ENCODE measurements around the gene PAMR1. TPM values are rescaled to one million over a fixed set of nuclear protein-coding genes. Genes with fewer than 3 reads are reported as not detected.
A peak's percentile ranks its signal among the peaks of the same experiment; 100 is the strongest.

PAMR1 gene
- total and polyA plus RNA-seq, 2 of the 8 experiments (the other 6 are each of a cell fraction or from before 2014, with no cell fraction given) = 3.0 to 6.9 TPM

- Histone ChIP-seq H2BK15ac (ENCODE audit: low read length) (no peak overlapping the region), H3K4ac (replicated peaks; ENCODE audit: insufficient read length, low read depth, low read length) (no peak overlapping the region), H4K91ac (replicated peaks; ENCODE audit: insufficient read length, low read length) (no peak overlapping the region), H2BK5ac (ENCODE audit: low read depth, low read length) (no peak overlapping the region), H3K4me3 (ENCODE audit: extremely low read depth in 1 of 4, insufficient read depth in 2 of 4, low read depth in 3 of 4, low read length in 4 of 4) (peak overlapping the region; percentile 50 to 67 (median 56); a peak in 6 of 8 replicates), H3K9me3 (ENCODE audit: insufficient read depth in 2 of 2, low read depth in 1 of 2, low read length in 1 of 2) (no peaks in the 10 kb centered on the region), H3K4me2 (ENCODE audit: insufficient read depth in 1 of 2, low read depth in 2 of 2, low read length in 2 of 2) (peak overlapping the region; percentile 78 to 88; a peak in 3 of 4 replicates), H3K27ac (ENCODE audit: low read depth, low read length) (no peak overlapping the region), H3K56ac (replicated peaks; ENCODE audit: insufficient read length, low read depth, low read length) (no peak overlapping the region), H3K79me1 (ENCODE audit: low read depth, low read length) (no peaks in the 10 kb centered on the region), H3K14ac (ENCODE audit: insufficient read length) (no peak overlapping the region), H2AFZ (ENCODE audit: low read length) (no peak overlapping the region), H3K36me3 (ENCODE audit: control insufficient read depth in 2 of 4, insufficient read depth in 4 of 4, low read length in 3 of 4) (no peaks in the 10 kb centered on the region), H3K27me3 (replicated peaks in 1 of 4; ENCODE audit: control insufficient read depth in 3 of 4, extremely low read depth in 1 of 4, insufficient read depth in 3 of 4, low read length in 3 of 4) (peaks cover 0 to 9% (median 8%) of the 10 kb centered on the region in 4 experiments; a peak in 4 of 7 replicates), H3K18ac (ENCODE audit: extremely low read depth, low read length) (no peak overlapping the region), H3K23me2 (ENCODE audit: low read depth, low read length) (peaks cover 3% of the 10 kb centered on the region; the same call in 1 of the 2 replicates), H2BK20ac (ENCODE audit: low read length) (no peak overlapping the region), H3K9ac (replicated peaks in 1 of 4; ENCODE audit: extremely low read depth in 1 of 4, low read depth in 3 of 4, low read length in 3 of 4) (no peak overlapping the region), H3K23ac (ENCODE audit: insufficient read length) (no peak overlapping the region), H4K8ac (ENCODE audit: extremely low read depth, insufficient read depth, low read length) (no peak overlapping the region), H2BK12ac (ENCODE audit: low read depth, low read length) (no peak overlapping the region), H2BK120ac (replicated peaks; ENCODE audit: low read depth, low read length) (no peak overlapping the region), H4K5ac (ENCODE audit: insufficient read length, low read depth, low read length) (no peak overlapping the region), H4K20me1 (replicated peaks in 1 of 2; ENCODE audit: control insufficient read depth in 1 of 2, insufficient read depth in 2 of 2, low read length in 2 of 2) (no peaks in the 10 kb centered on the region), H3K79me2 (ENCODE audit: control insufficient read depth in 1 of 2, insufficient read depth in 2 of 2, low read length in 2 of 2) (peaks cover 0 to 2% of the 10 kb centered on the region in 2 experiments; a peak in 1 of 4 replicates), H2AK5ac (ENCODE audit: low read depth, low read length) (no peak overlapping the region), H3K4me1 (replicated peaks in 1 of 4; ENCODE audit: control insufficient read depth in 3 of 4, insufficient read depth in 4 of 4, low read length in 3 of 4) (peaks cover 0 to 4% (median 2%) of the 10 kb centered on the region in 4 experiments; a peak in 2 of 7 replicates)
- ChIA-PET POLR2A (ENCODE audit: partially characterized antibody) (interaction anchor here (1.1 to 1.5 kb wide), 3 partner anchors 10 to 95 kb away, joined by 3 to 4 read pairs (median 3); no protein-coding TSS in a partner anchor), CTCF (ENCODE audit: partially characterized antibody) (interaction anchor here (0.9 to 2.3 kb wide), 4 partner anchors 28 to 298 kb away, joined by 3 to 18 read pairs (median 5); no protein-coding TSS in a partner anchor)
- DNase-seq (ENCODE audit: low read depth in 1 of 2, low spot score in 2 of 2) = no peak
- no peak for TF ChIP-seq KDM1A (IDR thresholded peaks at IDR 0.05; ENCODE audit: borderline replicate concordance, low read length)
- TF ChIP-seq JUND (IDR thresholded peaks at IDR 0.05; ENCODE audit: low read length) = no peak
- no peak for TF ChIP-seq RAD21 (IDR thresholded peaks at IDR 0.05 in 1 of 2, conservative IDR thresholded peaks at IDR 0.05 in 1 of 2; ENCODE audit: low read depth in 2 of 2, low read length in 2 of 2)
- TF ChIP-seq BCL11A (IDR thresholded peaks at IDR 0.05; ENCODE audit: low read depth in 2 of 2, low read length in 2 of 2) = no peak
- TF ChIP-seq CTBP2 (IDR thresholded peaks at IDR 0.05; ENCODE audit: borderline replicate concordance, insufficient read depth, insufficient read length, low read length) = no peak
- no peak for TF ChIP-seq POLR2AphosphoS5 (IDR thresholded peaks at IDR 0.05; ENCODE audit: low read depth, low read length)
- no peak for TF ChIP-seq TBP (IDR thresholded peaks at IDR 0.05; ENCODE audit: low read depth, low read length)
- TF ChIP-seq CBX8 (IDR thresholded peaks at IDR 0.05; ENCODE audit: borderline replicate concordance, low read depth, low read length) = no peak
- TF ChIP-seq GABPA (IDR thresholded peaks at IDR 0.05; ENCODE audit: borderline replicate concordance, insufficient read depth, low read length) = no peak
- no peak for TF ChIP-seq SRF (IDR thresholded peaks at IDR 0.05; ENCODE audit: low read depth, low read length)
- no peak for TF ChIP-seq RNF2 (IDR thresholded peaks at IDR 0.05; ENCODE audit: borderline replicate concordance, low read depth, low read length, missing control alignments, poor library complexity, severe bottlenecking)
- FAIRE-seq = no peak
- 70% methylated on average over 4 of the region's 4 CpGs; no CpG with 5 or more reads in 1 of the 2 experiments for WGBS, 2 experiments (ENCODE audit: extremely low coverage in 1 of 2, insufficient coverage in 1 of 2, insufficient read length in 1 of 2, insufficient replicate concordance in 2 of 2, low coverage in 1 of 2, low lambda C conversion rate in 2 of 2, missing lambda C conversion rate in 1 of 2)
These were observed 636 bp downstream of the PAMR1 start for GRCh38 chr11:35524780-35525179.

Measured in H1 (cell line).